ENCODE results near the gene MOCS3. TPM values are rescaled to one million over a fixed set of nuclear protein-coding genes. Genes with fewer than 3 reads are reported as not detected.

MOCS3 gene
- total RNA-seq, 1 donor from 2014 or later = 4.1 TPM

GRCh38 chr20:50931306-50932015 is 27.2 kb upstream of the MOCS3 start, which contains the start of gene ADNP:
Gene ADNP (minus strand): TSS chr20:50931437. CDS start chr20:50903996, 27,441 bp downstream.
- peaks cover 12% of the 10 kb centered on the region for H3K9me3 Mint-ChIP-seq (ENCODE audit: unreplicated experiment)
- peak; percentile 80 for TF ChIP-seq CTCF (IDR thresholded peaks at IDR 0.05; ENCODE audit: partially characterized antibody, unreplicated experiment)
- H3K36me3 Mint-ChIP-seq (ENCODE audit: unreplicated experiment) = no peaks in the 10 kb centered on the region

GRCh38 chr20:50932016-50932485 is 26.6 kb upstream of the MOCS3 start:
- H3K27ac Mint-ChIP-seq (ENCODE audit: unreplicated experiment) = peak overlapping the region; percentile 84
- peaks cover 9% of the 10 kb centered on the region for H3K27me3 Mint-ChIP-seq (ENCODE audit: unreplicated experiment)
- peaks cover 12% of the 10 kb centered on the region for H3K9me3 Mint-ChIP-seq (ENCODE audit: unreplicated experiment)
- H3K4me3 Mint-ChIP-seq (ENCODE audit: unreplicated experiment) = peak overlapping the region; percentile 71
- DNase-seq = no peak
- H3K36me3 Mint-ChIP-seq (ENCODE audit: unreplicated experiment) = no peaks in the 10 kb centered on the region
- TF ChIP-seq CTCF (IDR thresholded peaks at IDR 0.05; ENCODE audit: partially characterized antibody, unreplicated experiment) = no peak
- H3K4me1 Mint-ChIP-seq (ENCODE audit: low read depth, unreplicated experiment) = peaks cover 18% of the 10 kb centered on the region

More at GRCh38 chr20:50931306-50932015, 27.2 kb upstream of the MOCS3 start, which contains the start of gene ADNP:
- Mint-ChIP-seq H3K4me1 (ENCODE audit: low read depth, unreplicated experiment) (peaks cover 22% of the 10 kb centered on the region), H3K27ac (ENCODE audit: unreplicated experiment) (peak within 1 kb of the TSS; percentile 96), H3K27me3 (ENCODE audit: unreplicated experiment) (peaks cover 9% of the 10 kb centered on the region), H3K4me3 (ENCODE audit: unreplicated experiment) (peak within 1 kb of the TSS; percentile 80)
- peak; percentile 93 for DNase-seq

- no peak overlapping the region for H3K4me3 Mint-ChIP-seq (ENCODE audit: unreplicated experiment)
- no peak for DNase-seq
- H3K36me3 Mint-ChIP-seq (ENCODE audit: unreplicated experiment) = no peaks in the 10 kb centered on the region
- peaks cover 9% of the 10 kb centered on the region for H3K27me3 Mint-ChIP-seq (ENCODE audit: unreplicated experiment)
- H3K4me1 Mint-ChIP-seq (ENCODE audit: low read depth, unreplicated experiment) = peaks cover 12% of the 10 kb centered on the region
- peaks cover 12% of the 10 kb centered on the region for H3K9me3 Mint-ChIP-seq (ENCODE audit: unreplicated experiment)
- no peak for TF ChIP-seq CTCF (IDR thresholded peaks at IDR 0.05; ENCODE audit: partially characterized antibody, unreplicated experiment)
- peak overlapping the region; percentile 84 for H3K27ac Mint-ChIP-seq (ENCODE audit: unreplicated experiment)
Observed at GRCh38 chr20:50932691-50933280, 25.8 kb upstream of the MOCS3 start.

GRCh38 chr20:50933589-50933988 is 25.0 kb upstream of the MOCS3 start:
- no peak for DNase-seq
- Mint-ChIP-seq H3K4me1 (ENCODE audit: low read depth, unreplicated experiment) (peaks cover 9% of the 10 kb centered on the region), H3K4me3 (ENCODE audit: unreplicated experiment) (no peak overlapping the region), H3K27me3 (ENCODE audit: unreplicated experiment) (peaks cover 9% of the 10 kb centered on the region), H3K27ac (ENCODE audit: unreplicated experiment) (no peak overlapping the region), H3K36me3 (ENCODE audit: unreplicated experiment) (no peaks in the 10 kb centered on the region), H3K9me3 (ENCODE audit: unreplicated experiment) (peaks cover 12% of the 10 kb centered on the region)
- no peak for TF ChIP-seq CTCF (IDR thresholded peaks at IDR 0.05; ENCODE audit: partially characterized antibody, unreplicated experiment)

GRCh38 chr20:50943069-50943468 is 15.5 kb upstream of the MOCS3 start:
- no peak for TF ChIP-seq CTCF (IDR thresholded peaks at IDR 0.05; ENCODE audit: partially characterized antibody, unreplicated experiment)
- Mint-ChIP-seq H3K4me3 (ENCODE audit: unreplicated experiment) (no peak overlapping the region), H3K27me3 (ENCODE audit: unreplicated experiment) (no peaks in the 10 kb centered on the region), H3K9me3 (ENCODE audit: unreplicated experiment) (no peaks in the 10 kb centered on the region), H3K4me1 (ENCODE audit: low read depth, unreplicated experiment) (no peaks in the 10 kb centered on the region), H3K27ac (ENCODE audit: unreplicated experiment) (no peak overlapping the region), H3K36me3 (ENCODE audit: unreplicated experiment) (no peaks in the 10 kb centered on the region)
- DNase-seq = no peak

All from glutamatergic neuron (in vitro differentiated cells).